ENCODE data around the gene TMEM40.

Gene TMEM40

DNA sequence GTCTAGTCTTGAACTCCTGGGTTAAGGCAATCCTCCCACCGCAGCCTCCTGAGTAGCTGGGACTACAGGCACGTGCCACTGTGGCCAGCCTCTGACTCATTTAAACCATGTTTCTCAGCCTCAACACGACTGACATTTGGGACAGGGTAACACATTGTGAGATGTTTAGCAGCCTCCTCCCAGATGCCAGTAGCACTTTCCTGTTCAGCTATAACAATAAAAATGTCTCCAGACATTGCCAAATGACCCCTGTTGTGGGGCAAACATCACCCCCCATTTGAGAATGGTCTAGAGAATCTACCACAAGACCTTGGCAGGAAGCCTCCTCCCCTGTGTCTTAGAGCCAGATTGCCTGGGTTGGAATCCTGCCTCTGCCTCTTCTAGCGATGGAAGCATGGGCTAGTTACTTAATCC lies 8.4 kb downstream of the TMEM40 start:
- no peak for DNase-seq
- TF ChIP-seq GATA1 (IDR thresholded peaks at IDR 0.05; ENCODE audit: low read depth, low read length) (no peak), POLR2A (IDR thresholded peaks at IDR 0.05; ENCODE audit: low read length) (no peak)

DNA sequence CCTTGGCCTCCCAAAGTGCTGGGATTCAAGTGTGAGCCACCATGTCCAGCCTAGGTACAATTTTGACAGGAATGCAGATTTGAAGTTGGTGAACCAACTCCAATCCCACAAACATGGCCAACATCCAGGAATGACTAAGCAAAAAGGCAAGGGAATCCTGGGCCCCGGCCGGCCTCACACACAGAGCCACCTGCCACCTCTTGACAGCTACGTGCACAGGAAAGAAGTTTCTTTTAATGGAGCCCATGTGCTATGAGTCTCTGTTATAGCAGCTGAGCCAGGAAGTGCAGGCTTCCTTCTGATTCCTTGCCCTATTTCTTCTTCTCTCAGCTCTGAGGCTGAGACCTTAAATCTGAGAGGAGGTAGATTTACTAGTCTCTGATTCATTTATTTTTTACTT lies 8.8 kb downstream of the TMEM40 start:
- DNase-seq = no peak

DNA sequence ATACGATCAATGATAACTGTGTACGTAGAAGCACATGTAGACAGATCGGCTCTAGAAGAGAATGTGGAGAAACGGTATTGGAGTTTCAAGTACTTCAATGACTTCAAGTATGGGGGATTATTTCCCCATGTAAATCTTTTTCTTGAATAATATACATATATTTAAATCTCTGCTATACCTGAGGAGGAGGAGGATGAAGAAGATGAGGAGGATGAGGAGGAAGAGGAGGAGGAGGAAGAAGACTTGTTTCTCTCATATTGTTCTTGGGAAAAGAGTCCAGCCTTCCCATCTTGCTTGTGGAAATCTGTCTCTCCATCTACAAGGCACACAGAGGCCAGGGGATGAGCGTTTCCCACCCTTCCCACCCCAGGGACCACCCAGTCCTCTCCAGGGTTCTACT lies 10.6 kb downstream of the TMEM40 start:
- no peak for DNase-seq
- TF ChIP-seq POLR2A (IDR thresholded peaks at IDR 0.05; ENCODE audit: low read length) = no peak
- no peak for TF ChIP-seq GATA1 (IDR thresholded peaks at IDR 0.05; ENCODE audit: low read depth, low read length)

More for the DNA sequence above, 8.8 kb downstream of the TMEM40 start:
- TF ChIP-seq GATA1 (IDR thresholded peaks at IDR 0.05; ENCODE audit: low read depth, low read length) (no peak), POLR2A (IDR thresholded peaks at IDR 0.05; ENCODE audit: low read length) (no peak)

DNA sequence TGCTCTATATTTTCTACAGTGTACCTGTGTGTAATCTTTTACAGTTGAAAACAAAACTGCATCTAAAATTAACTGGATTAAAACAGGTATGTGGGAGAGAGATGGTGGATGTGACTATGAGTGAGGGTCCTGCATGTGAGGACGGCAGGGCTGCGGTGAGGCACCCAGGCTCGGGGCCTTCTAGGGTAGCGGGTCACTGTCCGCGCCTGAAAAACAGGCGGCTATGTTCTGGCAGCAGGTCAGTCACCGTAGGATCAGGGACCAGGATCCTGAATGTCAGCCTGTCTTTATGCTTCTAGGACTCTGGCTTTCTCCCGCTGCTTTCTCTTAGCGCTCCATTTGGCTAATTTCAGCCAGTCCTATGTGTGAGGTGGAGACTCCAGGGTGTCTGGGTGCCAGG lies 12.6 kb downstream of the TMEM40 start:
- no peak for DNase-seq
- no peak for TF ChIP-seq GATA1 (IDR thresholded peaks at IDR 0.05; ENCODE audit: low read depth, low read length)
- no peak for TF ChIP-seq POLR2A (IDR thresholded peaks at IDR 0.05; ENCODE audit: low read length)

GRCh38 chr3:12744326-12744725 lies 14.7 kb downstream of the TMEM40 start:
- DNase-seq = no peak
- TF ChIP-seq POLR2A (IDR thresholded peaks at IDR 0.05; ENCODE audit: low read length) (no peak), GATA1 (IDR thresholded peaks at IDR 0.05; ENCODE audit: low read depth, low read length) (no peak)

GRCh38 chr3:12743583-12743982 lies 15.5 kb downstream of the TMEM40 start:
- no peak for DNase-seq
- TF ChIP-seq POLR2A (IDR thresholded peaks at IDR 0.05; ENCODE audit: low read length) = no peak
- TF ChIP-seq GATA1 (IDR thresholded peaks at IDR 0.05; ENCODE audit: low read depth, low read length) = no peak

GRCh38 chr3:12742330-12743107 lies 16.5 kb downstream of the TMEM40 start:
- TF ChIP-seq POLR2A (IDR thresholded peaks at IDR 0.05; ENCODE audit: low read length) (no peak), GATA1 (IDR thresholded peaks at IDR 0.05; ENCODE audit: low read depth, low read length) (no peak)
- no peak for DNase-seq

- TF ChIP-seq GATA1 (IDR thresholded peaks at IDR 0.05; ENCODE audit: low read depth, low read length) (no peak), POLR2A (IDR thresholded peaks at IDR 0.05; ENCODE audit: low read length) (no peak)
- DNase-seq = no peak
Observed at GRCh38 chr3:12741209-12741608, 17.9 kb downstream of the TMEM40 start.

DNA sequence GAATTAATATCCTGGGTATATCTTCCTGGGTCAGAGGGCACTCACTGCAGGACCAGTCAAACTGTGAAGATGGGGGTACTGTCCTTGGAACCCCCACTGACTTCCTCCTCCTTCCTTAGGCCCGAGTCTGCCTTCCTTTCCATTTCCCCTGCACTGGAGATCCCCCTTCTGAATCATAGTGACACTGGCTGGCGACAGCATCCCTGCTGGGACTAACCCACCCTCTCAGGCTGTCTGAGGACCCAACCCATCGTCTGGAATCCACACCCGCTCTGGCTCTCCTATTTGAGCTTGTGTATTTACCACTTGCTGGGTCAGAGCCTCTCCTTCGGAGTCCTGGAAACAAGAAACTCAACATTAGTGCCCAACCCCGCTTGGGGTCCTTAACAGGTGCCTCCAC lies 21.2 kb downstream of the TMEM40 start:
- TF ChIP-seq POLR2A (IDR thresholded peaks at IDR 0.05; ENCODE audit: low read length) = no peak
- no peak for TF ChIP-seq GATA1 (IDR thresholded peaks at IDR 0.05; ENCODE audit: low read depth, low read length)
- DNase-seq = no peak

GRCh38 chr3:12737319-12737718 lies 21.7 kb downstream of the TMEM40 start:
- TF ChIP-seq GATA1 (IDR thresholded peaks at IDR 0.05; ENCODE audit: low read depth, low read length) (no peak), POLR2A (IDR thresholded peaks at IDR 0.05; ENCODE audit: low read length) (no peak)

GRCh38 chr3:12734960-12735359 lies 24.1 kb downstream of the TMEM40 start:
- DNase-seq = no peak
- TF ChIP-seq GATA1 (IDR thresholded peaks at IDR 0.05; ENCODE audit: low read depth, low read length) = no peak
- TF ChIP-seq POLR2A (IDR thresholded peaks at IDR 0.05; ENCODE audit: low read length) = no peak

More at GRCh38 chr3:12737319-12737718, 21.7 kb downstream of the TMEM40 start:
- no peak for DNase-seq

GRCh38 chr3:12733566-12733965 lies 25.5 kb downstream of the TMEM40 start:
- no peak for DNase-seq
- TF ChIP-seq GATA1 (IDR thresholded peaks at IDR 0.05; ENCODE audit: low read depth, low read length) = no peak

- TF ChIP-seq GATA1 (IDR thresholded peaks at IDR 0.05; ENCODE audit: low read depth, low read length) = no peak
- TF ChIP-seq POLR2A (IDR thresholded peaks at IDR 0.05; ENCODE audit: low read length) = no peak
- no peak for DNase-seq
Observed at GRCh38 chr3:12730506-12731242, 28.4 kb downstream of the TMEM40 start.

DNA sequence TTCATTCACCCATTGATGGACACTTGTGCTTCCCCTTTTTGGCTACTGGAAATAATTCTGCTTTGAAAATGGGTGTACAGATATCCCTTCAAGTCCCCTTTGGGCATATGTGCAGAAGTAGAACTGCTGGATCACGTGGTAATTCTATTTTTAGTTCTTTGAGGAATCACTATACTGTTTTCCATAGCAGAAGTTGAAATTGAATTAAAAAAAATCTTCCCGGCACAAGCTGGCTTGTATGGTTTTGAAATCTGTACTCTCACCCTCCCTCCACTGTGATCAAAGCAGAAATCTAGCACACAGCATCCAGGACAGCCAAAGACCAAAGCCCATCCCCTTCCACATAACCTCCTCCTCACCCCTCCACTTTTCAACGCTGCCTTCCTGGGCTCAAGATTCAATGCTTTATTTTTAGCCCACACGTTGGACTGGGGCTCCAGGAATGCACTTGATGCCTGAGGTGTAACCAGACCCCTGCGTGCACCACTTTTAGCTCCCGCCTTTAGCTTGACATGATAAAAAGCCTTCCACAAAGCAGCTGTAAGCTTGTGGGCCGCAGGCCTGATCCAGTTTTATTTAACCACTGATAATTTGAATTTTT lies 29.9 kb downstream of the TMEM40 start:
- DNase-seq = no peak
- TF ChIP-seq POLR2A (IDR thresholded peaks at IDR 0.05; ENCODE audit: low read length) = no peak
- TF ChIP-seq GATA1 (IDR thresholded peaks at IDR 0.05; ENCODE audit: low read depth, low read length) = no peak

Data from erythroblast (primary cell).